ENCODE results near the gene CTRB2.
"Not testable (repeated sequence)": the region's sequence is repeated elsewhere in the genome, so short reads cannot be mapped to it uniquely, and the experiment has no call there.

DNA sequence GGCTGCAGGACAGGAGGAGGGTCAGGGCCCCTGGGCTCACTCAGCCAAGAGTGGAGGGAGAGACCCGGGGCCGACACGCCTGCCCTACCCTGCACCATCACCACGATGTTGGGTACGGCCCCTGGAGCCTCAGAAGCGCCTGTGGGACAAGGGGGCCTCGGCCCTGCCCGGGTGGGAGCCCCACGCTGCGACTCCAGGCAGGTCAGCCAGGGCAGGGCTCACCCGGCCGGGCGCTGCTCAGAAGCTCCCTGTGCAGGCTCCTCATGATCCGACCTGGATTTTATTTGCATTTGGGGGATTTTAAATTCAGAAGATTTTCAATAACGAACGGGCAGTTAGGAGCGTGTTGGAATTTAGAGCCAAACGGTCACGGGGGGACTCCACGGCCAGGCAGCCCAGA lies 2.1 kb downstream of the CTRB2 start:
- not testable (repeated sequence) for TF ChIP-seq RAD21 (IDR thresholded peaks at IDR 0.05; ENCODE audit: low read length); CHD2 (IDR thresholded peaks at IDR 0.05; ENCODE audit: low read length, partially characterized antibody); YY1 (IDR thresholded peaks at IDR 0.05; ENCODE audit: low read depth); RFX5 (IDR thresholded peaks at IDR 0.05; ENCODE audit: low read length); RCOR1 (IDR thresholded peaks at IDR 0.05; ENCODE audit: low read length); POLR2AphosphoS5 (IDR thresholded peaks at IDR 0.05; ENCODE audit: low read depth, low read length); SIN3A (IDR thresholded peaks at IDR 0.05; ENCODE audit: borderline replicate concordance, low read depth, low read length)
- TF ChIP-seq, protein P1, sequence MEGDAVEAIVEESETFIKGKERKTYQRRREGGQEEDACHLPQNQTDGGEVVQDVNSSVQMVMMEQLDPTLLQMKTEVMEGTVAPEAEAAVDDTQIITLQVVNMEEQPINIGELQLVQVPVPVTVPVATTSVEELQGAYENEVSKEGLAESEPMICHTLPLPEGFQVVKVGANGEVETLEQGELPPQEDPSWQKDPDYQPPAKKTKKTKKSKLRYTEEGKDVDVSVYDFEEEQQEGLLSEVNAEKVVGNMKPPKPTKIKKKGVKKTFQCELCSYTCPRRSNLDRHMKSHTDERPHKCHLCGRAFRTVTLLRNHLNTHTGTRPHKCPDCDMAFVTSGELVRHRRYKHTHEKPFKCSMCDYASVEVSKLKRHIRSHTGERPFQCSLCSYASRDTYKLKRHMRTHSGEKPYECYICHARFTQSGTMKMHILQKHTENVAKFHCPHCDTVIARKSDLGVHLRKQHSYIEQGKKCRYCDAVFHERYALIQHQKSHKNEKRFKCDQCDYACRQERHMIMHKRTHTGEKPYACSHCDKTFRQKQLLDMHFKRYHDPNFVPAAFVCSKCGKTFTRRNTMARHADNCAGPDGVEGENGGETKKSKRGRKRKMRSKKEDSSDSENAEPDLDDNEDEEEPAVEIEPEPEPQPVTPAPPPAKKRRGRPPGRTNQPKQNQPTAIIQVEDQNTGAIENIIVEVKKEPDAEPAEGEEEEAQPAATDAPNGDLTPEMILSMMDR (IDR thresholded peaks at IDR 0.05): not testable (repeated sequence)
- TF ChIP-seq, protein P2, sequence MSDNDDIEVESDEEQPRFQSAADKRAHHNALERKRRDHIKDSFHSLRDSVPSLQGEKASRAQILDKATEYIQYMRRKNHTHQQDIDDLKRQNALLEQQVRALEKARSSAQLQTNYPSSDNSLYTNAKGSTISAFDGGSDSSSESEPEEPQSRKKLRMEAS (IDR thresholded peaks at IDR 0.05; ENCODE audit: low read depth): not testable (repeated sequence)

Data from SK-N-SH (cell line).